Measurements from ENCODE around the gene GPR15LG.
"Not testable (repeated sequence)": the region's sequence is repeated elsewhere in the genome, so short reads cannot be mapped to it uniquely, and the experiment has no call there.

GPR15LG gene
- 0 to 0.04 reads per million in 2 experiments for total RNA-seq

GRCh38 chr10:84173501-84173929 is at the start of gene GPR15LG:
TSS of gene GPR15LG (plus strand) at chr10:84173801. CDS start at chr10:84173852, 51 bp downstream.
- no peak for DNase-seq (ENCODE audit: low read depth)

- DNase-seq (ENCODE audit: low read depth), result not testable (repeated sequence)
Measured at GRCh38 chr10:84125910-84126784, 47.5 kb upstream of the GPR15LG start.

- no peak for DNase-seq (ENCODE audit: low read depth)
Measured at GRCh38 chr10:84126785-84127167, 46.8 kb upstream of the GPR15LG start.

- no peak for DNase-seq (ENCODE audit: low read depth)
Measured at GRCh38 chr10:84135836-84136235, 37.8 kb upstream of the GPR15LG start.

- no peak for DNase-seq (ENCODE audit: low read depth)
Measured at GRCh38 chr10:84137811-84138210, 35.8 kb upstream of the GPR15LG start.

GRCh38 chr10:84138478-84139125 is 35.0 kb upstream of the GPR15LG start:
- peak; percentile 25 for DNase-seq (ENCODE audit: low read depth)

- DNase-seq (ENCODE audit: low read depth), result peak; percentile 99
Measured at GRCh38 chr10:84139126-84140035, 34.2 kb upstream of the GPR15LG start, which contains the start of gene GHITM. TSS of gene GHITM (plus strand) at chr10:84139509. CDS start at chr10:84141501, 1,992 bp downstream.

- no peak for DNase-seq (ENCODE audit: low read depth)
Measured at GRCh38 chr10:84140036-84140379, 33.6 kb upstream of the GPR15LG start.

- DNase-seq (ENCODE audit: low read depth), result no peak
Measured at GRCh38 chr10:84147347-84147746, 26.3 kb upstream of the GPR15LG start.

- not testable (repeated sequence) for DNase-seq (ENCODE audit: low read depth)
Measured at GRCh38 chr10:84148006-84148597, 25.5 kb upstream of the GPR15LG start.

- DNase-seq (ENCODE audit: low read depth), result no peak
Measured at GRCh38 chr10:84149854-84150253, 23.7 kb upstream of the GPR15LG start.

GRCh38 chr10:84152769-84153168 is 20.8 kb upstream of the GPR15LG start:
- no peak for DNase-seq (ENCODE audit: low read depth)

GRCh38 chr10:84155521-84155920 is 18.1 kb upstream of the GPR15LG start:
- no peak for DNase-seq (ENCODE audit: low read depth)

GRCh38 chr10:84156009-84156408 is 17.6 kb upstream of the GPR15LG start:
- no peak for DNase-seq (ENCODE audit: low read depth)

GRCh38 chr10:84156768-84157167 is 16.8 kb upstream of the GPR15LG start:
- DNase-seq (ENCODE audit: low read depth), result no peak

- DNase-seq (ENCODE audit: low read depth), result no peak
Measured at GRCh38 chr10:84158061-84158460, 15.5 kb upstream of the GPR15LG start.

GRCh38 chr10:84158550-84158949 is 15.1 kb upstream of the GPR15LG start:
- DNase-seq (ENCODE audit: low read depth), result no peak

GRCh38 chr10:84159076-84159685 is 14.4 kb upstream of the GPR15LG start:
- no peak for DNase-seq (ENCODE audit: low read depth)

- DNase-seq (ENCODE audit: low read depth), result no peak
Measured at GRCh38 chr10:84160663-84161362, 12.8 kb upstream of the GPR15LG start.

GRCh38 chr10:84163996-84164395 is 9.6 kb upstream of the GPR15LG start:
- no peak for DNase-seq (ENCODE audit: low read depth)

GRCh38 chr10:84164442-84164841 is 9.2 kb upstream of the GPR15LG start:
- no peak for DNase-seq (ENCODE audit: low read depth)

Measured in T follicular helper cell (primary cell).